Left cardiac atrium (tissue), 4 donors: ENCODE measurements around the gene IL1RAP. TPM values are rescaled to one million over a fixed set of nuclear protein-coding genes. Genes with fewer than 3 reads are reported as not detected.
A peak's percentile ranks its signal among the peaks of the same experiment; 100 is the strongest.

Source experiments
- ATAC-seq, 2 donors: fragments of 200-7000 bp; cut with Tn5 transposase; one replicate each; pipeline ENCODE4 v1.9.1; 2020; ENCODE audit warnings: mild to moderate bottlenecking in 2 of 2, moderate library complexity in 2 of 2
- DNase-seq: peaks from one replicate; pipeline ENCODE4 v3.0.0-alpha.2; 2020
- intact Hi-C, 2 donors: fragments of 100-400 bp; cut with DNase I; formaldehyde crosslinking; loops; one replicate each; pipeline versions ENCODE4 v1.14.1 to v1.15.1; 2022 to 2023
- total RNA-seq, 2 donors: library from RNA; stranded (reverse); fragmentation: NEBNext Ultra II Directional; extraction: Animal tissue kit (Norgen Biotek cat#: 25700); gene quantifications; one replicate each; pipeline ENCODE4 v1.2.1, GENCODE V29; 2021
- donor health status: DM: no; HTN: yes; CAD: no.
- donor health status: DM: no; HTN: yes; CAD: no; lungs with severe emphysema.
- donor health status: DM: yes; HTN: yes; CAD: no.
- donor health status: Dilated cardiomyopathy.

IL1RAP gene
- total RNA-seq, 2 donors from 2014 or later = 7.1 to 14.7 TPM

GRCh38 chr3:190534386-190534785, 20.5 kb downstream of the IL1RAP start:
- intact Hi-C loops = no loop called here
- ATAC-seq (no peak), DNase-seq (no peak)

- intact Hi-C loops = no loop called here
- DNase-seq = no peak
- no peak for ATAC-seq
Observed at GRCh38 chr3:190534986-190535385, 21.1 kb downstream of the IL1RAP start.

GRCh38 chr3:190537146-190537545, 23.3 kb downstream of the IL1RAP start:
- intact Hi-C loops = no loop called here

GRCh38 chr3:190538288-190538687, 24.4 kb downstream of the IL1RAP start:
- DNase-seq (no peak), ATAC-seq (no peak)
- intact Hi-C loops = no loop called here

More at GRCh38 chr3:190537146-190537545, 23.3 kb downstream of the IL1RAP start:
- DNase-seq (no peak), ATAC-seq (no peak)

- DNase-seq (no peak), ATAC-seq (no peak)
- intact Hi-C loops = no loop called here
Observed at GRCh38 chr3:190539526-190539925, 25.6 kb downstream of the IL1RAP start.

DNA sequence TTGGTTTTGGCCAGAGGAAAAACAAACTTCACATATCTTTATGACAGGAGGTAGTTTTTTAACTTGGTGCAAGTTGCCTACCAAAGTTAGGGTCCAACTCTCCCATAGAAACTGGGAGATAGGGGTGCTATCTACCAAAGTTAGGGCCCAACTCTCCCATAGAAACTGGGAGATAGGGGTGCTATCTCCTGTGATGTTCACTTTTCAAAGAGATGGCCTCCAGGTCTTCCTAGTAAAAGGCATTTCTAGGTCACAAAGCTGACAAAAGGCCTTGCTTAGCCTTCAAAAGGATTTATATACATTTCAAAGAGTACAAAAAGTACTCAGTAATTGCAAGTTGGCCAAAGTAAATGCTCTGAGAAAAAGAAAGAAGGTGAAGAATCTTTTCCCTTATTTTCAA, 27.1 kb downstream of the IL1RAP start:
- no peak for ATAC-seq
- no peak for DNase-seq
- intact Hi-C loops = no loop called here

DNA sequence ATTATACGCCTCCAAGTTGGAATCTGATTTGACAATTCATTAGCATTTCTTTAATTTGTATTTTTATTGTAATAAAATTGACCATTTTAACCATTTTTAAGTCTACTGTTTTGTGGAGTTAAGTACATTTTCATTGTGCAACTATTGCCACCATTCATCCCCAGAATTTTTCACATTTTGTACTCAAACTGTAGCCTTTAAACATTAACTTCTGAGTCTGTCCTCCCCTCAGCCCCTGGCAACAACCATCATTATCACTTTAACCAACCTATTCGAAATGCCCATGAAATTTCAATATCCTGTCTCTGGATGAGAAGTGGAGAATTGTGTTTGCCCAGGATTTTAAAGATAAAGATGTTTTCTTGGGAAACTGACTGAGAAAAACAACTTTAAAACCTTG, 27.7 kb downstream of the IL1RAP start:
- intact Hi-C loops = no loop called here
- DNase-seq = no peak
- no peak for ATAC-seq

GRCh38 chr3:190542846-190543245, 29.0 kb downstream of the IL1RAP start:
- intact Hi-C loops = no loop called here
- DNase-seq = no peak
- no peak for ATAC-seq

DNA sequence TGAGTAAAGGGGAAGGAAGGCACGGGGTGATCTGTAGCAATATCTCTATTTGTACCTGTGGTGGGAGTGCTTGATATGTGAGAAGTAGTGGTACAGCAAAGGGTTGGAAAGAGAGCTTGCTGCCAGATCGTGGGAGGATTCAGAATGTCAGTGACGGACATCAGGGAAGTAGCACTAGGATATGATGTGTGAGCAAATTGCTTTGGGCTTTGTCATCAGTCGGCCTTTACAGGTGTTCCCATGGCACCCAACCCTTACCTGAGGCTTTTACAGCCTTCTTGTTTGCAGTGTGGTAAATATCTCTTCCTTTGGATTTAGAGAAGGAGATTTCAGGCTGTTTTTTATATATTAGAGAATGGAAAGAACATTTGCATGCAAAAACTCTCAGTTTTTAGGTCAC, 29.8 kb downstream of the IL1RAP start:
- intact Hi-C loops = no loop called here
- peak in 1 of 2 donors; percentile 39 for ATAC-seq
- no peak for DNase-seq

- no peak for ATAC-seq
- DNase-seq = no peak
- intact Hi-C loops = no loop called here
Observed at GRCh38 chr3:190545191-190545590, 31.3 kb downstream of the IL1RAP start.

DNA sequence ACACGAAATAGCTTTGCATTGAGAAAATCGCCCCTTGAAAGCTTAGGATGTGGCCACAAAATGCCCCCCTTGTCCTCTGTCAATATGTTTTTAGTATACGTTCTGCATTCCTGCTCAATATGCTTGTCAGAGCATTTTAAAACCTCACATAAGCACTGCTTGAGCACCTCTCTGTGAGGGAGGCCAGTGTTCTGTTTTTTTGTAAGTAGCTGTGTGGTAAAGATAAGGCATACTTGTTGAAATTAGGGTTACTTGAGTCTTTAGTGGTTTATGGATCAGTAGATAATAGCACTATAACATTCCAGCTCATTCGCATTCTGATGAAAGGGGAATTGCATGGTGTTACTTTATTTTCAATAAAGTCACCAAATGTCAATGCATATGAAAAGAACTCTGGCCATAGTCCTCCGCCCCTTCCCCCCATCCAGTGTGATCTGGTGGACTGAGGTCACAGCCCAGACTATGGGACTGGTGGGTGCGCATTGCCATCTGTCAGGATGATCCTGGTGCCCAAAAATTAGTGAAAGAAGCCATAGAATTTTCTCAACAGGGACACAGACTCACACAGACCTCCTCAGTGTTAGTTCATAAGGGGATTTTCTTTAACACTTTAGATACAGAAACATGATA, 33.1 kb downstream of the IL1RAP start:
- DNase-seq (no peak), ATAC-seq (no peak)
- intact Hi-C loops = no loop called here

DNA sequence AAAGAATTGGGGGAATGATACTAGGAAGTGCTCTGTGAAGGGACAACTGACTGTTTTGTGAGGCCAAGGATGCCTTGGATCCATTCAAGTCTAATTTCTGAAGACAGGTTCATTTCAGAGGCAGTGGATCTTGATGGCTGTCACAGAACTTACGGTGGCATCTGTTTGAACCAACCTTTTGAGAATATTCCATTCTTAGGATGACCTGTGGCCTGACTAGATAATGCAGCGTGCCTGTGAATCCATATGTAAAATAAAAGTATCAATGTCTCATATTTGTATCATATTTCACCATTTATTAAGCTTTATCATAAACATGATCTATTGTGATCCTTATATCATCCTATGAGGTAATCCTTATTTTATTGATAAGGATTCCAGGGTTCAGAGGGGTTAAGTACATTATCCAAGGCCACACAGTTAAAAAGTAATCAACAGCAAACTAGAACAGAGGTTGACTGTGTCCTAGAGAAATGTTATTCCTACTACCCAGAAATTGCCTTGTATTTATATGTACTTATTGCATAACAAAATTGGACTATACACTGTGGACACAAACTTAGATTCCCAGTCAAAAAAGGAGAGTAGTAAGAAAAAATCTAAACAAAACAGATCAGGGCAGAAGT, 34.3 kb downstream of the IL1RAP start:
- no peak for DNase-seq
- ATAC-seq = no peak
- intact Hi-C loops = no loop called here

- intact Hi-C loops = no loop called here
- DNase-seq = no peak
- ATAC-seq = no peak
Observed at GRCh38 chr3:190552021-190552420, 38.1 kb downstream of the IL1RAP start.

DNA sequence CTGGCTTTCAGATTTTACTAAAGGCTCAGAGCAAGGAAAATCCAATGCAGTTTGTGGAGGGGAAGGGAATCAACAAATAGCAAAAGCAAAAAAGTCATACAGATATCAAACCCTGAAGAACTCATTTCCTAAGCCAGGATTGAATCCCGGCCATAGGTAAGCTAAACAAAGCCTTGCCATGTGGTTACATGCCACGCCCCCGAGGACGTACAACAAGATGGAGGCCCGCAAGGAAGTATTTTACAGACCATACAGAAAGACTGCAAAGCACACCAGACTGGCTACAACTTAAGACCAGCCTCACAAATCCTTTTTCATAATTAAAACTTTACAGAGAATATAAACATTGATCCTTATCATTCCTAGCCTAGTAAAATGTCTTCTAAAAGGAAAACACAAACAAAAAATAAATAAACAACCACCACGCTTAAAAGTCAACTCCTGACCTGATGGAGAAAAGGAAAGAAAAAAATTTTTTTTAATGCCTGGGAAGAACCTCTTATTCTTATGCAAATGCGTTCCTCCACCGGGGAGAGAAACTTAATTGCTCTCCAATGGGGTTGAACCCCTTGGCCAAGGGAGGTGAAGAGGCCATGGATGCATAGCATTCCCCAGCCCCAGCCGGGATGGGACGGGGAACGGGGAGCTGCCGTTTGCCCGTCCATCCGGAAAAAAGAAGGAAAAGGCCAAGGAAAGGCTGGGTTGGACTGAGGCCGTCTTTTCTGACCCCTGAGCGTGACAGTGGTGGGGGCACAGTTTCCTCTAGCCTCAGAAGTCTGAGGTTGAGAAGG, 39.3 kb downstream of the IL1RAP start:
- no peak for DNase-seq
- intact Hi-C loops = no loop called here
- no peak for ATAC-seq

- DNase-seq (no peak), ATAC-seq (no peak)
- intact Hi-C loops = no loop called here
Observed at GRCh38 chr3:190554197-190554596, 40.3 kb downstream of the IL1RAP start.

DNA sequence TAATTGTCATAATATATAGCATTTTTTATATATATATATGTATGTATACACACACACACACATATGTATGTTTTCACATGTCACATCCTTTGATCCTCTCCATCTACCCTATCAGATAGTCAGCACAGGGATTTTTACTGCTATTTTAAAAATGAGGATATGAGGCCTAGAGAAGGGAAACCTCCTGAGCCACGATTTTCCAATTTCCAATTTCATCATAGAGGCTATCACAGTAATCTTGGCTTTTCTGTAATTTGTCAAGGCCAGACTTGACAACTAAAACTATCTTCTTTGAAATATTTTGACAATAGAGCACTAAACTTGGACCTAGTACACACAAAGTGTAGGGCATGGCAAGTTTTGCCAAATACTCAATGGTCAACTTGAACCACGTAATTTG, 42.5 kb downstream of the IL1RAP start:
- DNase-seq (no peak), ATAC-seq (no peak)
- intact Hi-C loops = no loop called here

GRCh38 chr3:190557296-190557695, 43.4 kb downstream of the IL1RAP start:
- intact Hi-C loops = no loop called here
- DNase-seq (no peak), ATAC-seq (no peak)

DNA sequence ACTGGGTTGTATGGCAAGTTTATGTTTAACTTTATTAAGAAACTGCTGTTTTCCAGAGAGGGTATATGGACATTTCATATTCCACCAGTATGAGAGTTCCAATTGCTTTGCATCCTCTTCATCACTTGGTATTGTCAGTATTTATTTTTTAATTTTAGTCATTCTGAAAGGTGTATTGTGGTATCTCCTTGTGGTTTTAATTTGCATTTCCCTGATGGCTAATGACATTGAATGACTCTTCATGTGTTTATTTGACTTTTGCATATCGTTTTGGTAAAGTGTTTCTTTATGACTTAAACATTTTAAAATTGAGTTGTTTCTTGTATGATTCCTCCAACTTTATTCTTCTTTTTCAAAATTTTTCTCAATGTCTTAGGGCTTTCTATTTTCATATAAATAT, 44.4 kb downstream of the IL1RAP start:
- intact Hi-C loops = no loop called here
- ATAC-seq = no peak
- DNase-seq = no peak

GRCh38 chr3:190558796-190559195, 44.9 kb downstream of the IL1RAP start:
- intact Hi-C loops = no loop called here
- ATAC-seq (no peak), DNase-seq (no peak)

- no peak for DNase-seq
- ATAC-seq = no peak
- intact Hi-C loops = no loop called here
Observed at GRCh38 chr3:190560013-190560895, 46.4 kb downstream of the IL1RAP start.
